Amygdala (tissue), 56 donors: ENCODE results near the gene CYP4F8.
A peak's percentile ranks its signal among the peaks of the same experiment; 100 is the strongest.
"Not testable (repeated sequence)": the region's sequence is repeated elsewhere in the genome, so short reads cannot be mapped to it uniquely, and the experiment has no call there.

Source experiments
- DNase-seq, 56 donors: peaks; one replicate each; lab custom pipeline; 2025; lab: John Stamatoyannopoulos, UW

The CYP4F8 gene

GRCh38 chr19:15614507-15615379 is at the start of gene CYP4F8:
CYP4F8 (plus strand) TSS chr19:15615218; CDS start chr19:15615617, 399 bp downstream.
- DNase-seq = no peak

- no peak for DNase-seq
Measured at GRCh38 chr19:15570420-15570819, 44.6 kb upstream of the CYP4F8 start.

- no peak for DNase-seq
Measured at GRCh38 chr19:15575406-15575805, 39.6 kb upstream of the CYP4F8 start.

- DNase-seq = no peak
Measured at GRCh38 chr19:15576526-15577156, 38.4 kb upstream of the CYP4F8 start.

GRCh38 chr19:15577184-15577771 is 37.7 kb upstream of the CYP4F8 start:
- DNase-seq = no peak

GRCh38 chr19:15583346-15583745 is 31.7 kb upstream of the CYP4F8 start:
- no peak for DNase-seq

- no peak for DNase-seq
Measured at GRCh38 chr19:15584095-15584494, 30.9 kb upstream of the CYP4F8 start.

- DNase-seq = peak in 47 of 56 donors; percentile 2 to 79 (median 35)
Measured at GRCh38 chr19:15584541-15585115, 30.4 kb upstream of the CYP4F8 start.

- DNase-seq = peak in 3 of 56 donors; percentile 5 to 30 (median 9)
Measured at GRCh38 chr19:15587663-15588062, 27.4 kb upstream of the CYP4F8 start.

- no peak for DNase-seq
Measured at GRCh38 chr19:15588265-15588664, 26.8 kb upstream of the CYP4F8 start.

GRCh38 chr19:15589760-15590451 is 25.1 kb upstream of the CYP4F8 start:
- no peak for DNase-seq

GRCh38 chr19:15591796-15592195 is 23.2 kb upstream of the CYP4F8 start:
- DNase-seq = no peak

GRCh38 chr19:15592506-15592905 is 22.5 kb upstream of the CYP4F8 start:
- DNase-seq = not testable (repeated sequence)

GRCh38 chr19:15593766-15594165 is 21.3 kb upstream of the CYP4F8 start:
- DNase-seq = not testable (repeated sequence)

- no peak for DNase-seq
Measured at GRCh38 chr19:15595069-15595468, 19.9 kb upstream of the CYP4F8 start.

GRCh38 chr19:15607978-15608925 is 6.8 kb upstream of the CYP4F8 start:
- DNase-seq = not testable (repeated sequence)

- DNase-seq = no peak
Measured at GRCh38 chr19:15609261-15609660, 5.8 kb upstream of the CYP4F8 start.

- DNase-seq = no peak
Measured at GRCh38 chr19:15612342-15612741, 2.7 kb upstream of the CYP4F8 start.

GRCh38 chr19:15613338-15613737 is 1.7 kb upstream of the CYP4F8 start:
- no peak for DNase-seq
